Right hindlimb (tissue), 1 donor: ENCODE data around the gene ANLN.
A peak's percentile ranks its signal among the peaks of the same experiment; 100 is the strongest.
"Not testable (repeated sequence)": the region's sequence is repeated elsewhere in the genome, so short reads cannot be mapped to it uniquely, and the experiment has no call there.

ENCODE experiments used
- DNase-seq: peaks from one replicate; pipeline ENCODE4 v3.0.0-alpha.2; 2018

ANLN gene

GRCh38 chr7:36389371-36390198, at the start of gene ANLN:
TSS of gene ANLN (plus strand) at chr7:36389862. CDS start at chr7:36390027, 165 bp downstream.
- DNase-seq, result peak; percentile 94

GRCh38 chr7:36343548-36343947, 46.1 kb upstream of the ANLN start:
- no peak for DNase-seq

GRCh38 chr7:36344622-36345021, 45.0 kb upstream of the ANLN start:
- no peak for DNase-seq

GRCh38 chr7:36346260-36346831, 43.3 kb upstream of the ANLN start:
- DNase-seq, result no peak

- no peak for DNase-seq
These were observed 41.4 kb upstream of the ANLN start for GRCh38 chr7:36348256-36348655.

- DNase-seq, result no peak
These were observed 40.9 kb upstream of the ANLN start for GRCh38 chr7:36348771-36349170.

- DNase-seq, result no peak
These were observed 40.0 kb upstream of the ANLN start for GRCh38 chr7:36349626-36350025.

GRCh38 chr7:36355490-36355889, 34.2 kb upstream of the ANLN start:
- DNase-seq, result no peak

GRCh38 chr7:36357054-36357453, 32.6 kb upstream of the ANLN start:
- no peak for DNase-seq

GRCh38 chr7:36358589-36358988, 31.1 kb upstream of the ANLN start:
- no peak for DNase-seq

- no peak for DNase-seq
These were observed 29.4 kb upstream of the ANLN start for GRCh38 chr7:36360244-36360643.

- DNase-seq, result no peak
These were observed 28.4 kb upstream of the ANLN start for GRCh38 chr7:36361227-36361626.

- no peak for DNase-seq
These were observed 26.1 kb upstream of the ANLN start for GRCh38 chr7:36363515-36363914.

GRCh38 chr7:36366005-36366717, 23.5 kb upstream of the ANLN start:
- no peak for DNase-seq

- peak; percentile 92 for DNase-seq
These were observed 22.7 kb upstream of the ANLN start for GRCh38 chr7:36366718-36367560.

- no peak for DNase-seq
These were observed 22.0 kb upstream of the ANLN start for GRCh38 chr7:36367561-36368077.

- DNase-seq, result no peak
These were observed 21.2 kb upstream of the ANLN start for GRCh38 chr7:36368496-36368895.

- DNase-seq, result no peak
These were observed 20.5 kb upstream of the ANLN start for GRCh38 chr7:36369171-36369570.

GRCh38 chr7:36370046-36370445, 19.6 kb upstream of the ANLN start:
- no peak for DNase-seq

GRCh38 chr7:36372156-36372555, 17.5 kb upstream of the ANLN start:
- DNase-seq, result no peak

GRCh38 chr7:36378555-36378954, 11.1 kb upstream of the ANLN start:
- DNase-seq, result not testable (repeated sequence)

GRCh38 chr7:36379831-36380504, 9.7 kb upstream of the ANLN start:
- no peak for DNase-seq
